CD4-positive, alpha-beta memory T cell (primary cell): ENCODE measurements around the gene IRAK4. TPM values are rescaled to one million over a fixed set of nuclear protein-coding genes. Genes with fewer than 3 reads are reported as not detected.

Experiments used
- polyA plus RNA-seq, 2 donors: library from polyadenylated mRNA; unstranded; fragments of 300-500 nt; fragmentation: Illumina TruSeq; gene quantifications; one replicate each; pipeline ENCODE4 v1.2.3, GENCODE V29; 2021
- total RNA-seq, 2 experiments: library from RNA; stranded (reverse); gene quantifications; one replicate each; pipeline ENCODE4 v1.2.3, GENCODE V29; 2021

Gene IRAK4
- total and polyA plus RNA-seq, 4 experiments from 2014 or later: 31.3 to 73.1 (median 50.0) TPM

Other genes starting within 250 kb of the IRAK4 start
- not detected for gene ADAMTS20, start 206.7 kb upstream of the IRAK4 start, total RNA-seq
- gene ADAMTS20, start 206.7 kb upstream of the IRAK4 start, polyA plus RNA-seq: not detected
- 10 to 100 TPM; 25.5 to 25.6 TPM for gene PUS7L, start 161 bp upstream of the IRAK4 start, total RNA-seq
- 10 to 100 TPM; 25.4 to 26.8 TPM for gene PUS7L, start 161 bp upstream of the IRAK4 start, polyA plus RNA-seq
- 10 to 100 TPM; 31.0 to 32.4 TPM for gene TWF1, start 47.4 kb downstream of the IRAK4 start, total RNA-seq
- 10 to 100 TPM; 13.1 to 15.0 TPM for gene TWF1, start 47.4 kb downstream of the IRAK4 start, polyA plus RNA-seq
- 1 to 10 TPM; 3.7 to 4.7 TPM for gene TMEM117, start 77.1 kb downstream of the IRAK4 start, total RNA-seq
- gene TMEM117, start 77.1 kb downstream of the IRAK4 start, polyA plus RNA-seq: 1 to 10 TPM; 3.0 to 3.8 TPM